SK-N-SH treated with all-trans-retinoic acid at 6 μM for 48 hours (cell line): ENCODE data around the gene PEDS1.
"Not testable (repeated sequence)": the region's sequence is repeated elsewhere in the genome, so short reads cannot be mapped to it uniquely, and the experiment has no call there.

Experiments
- ARNTL ChIP-seq: fragments of 450-650 bp; formaldehyde crosslinking; IDR thresholded peaks from 2 replicates; pipeline ENCODE4 v1.5.0; 2020; ENCODE audit warnings: low read depth, mild to moderate bottlenecking, moderate library complexity, borderline replicate concordance
- BACH2 ChIP-seq: fragments of 250-450 bp; sonication (Bioruptor Pico); IDR thresholded peaks from 2 replicates; pipeline ENCODE4 v1.9.0; 2021; ENCODE audit warnings: mild to moderate bottlenecking, borderline replicate concordance
- ESRRG ChIP-seq: fragments of 250-450 bp; sonication (Bioruptor Pico); IDR thresholded peaks from 2 replicates; pipeline ENCODE4 v1.6.1; 2021; ENCODE audit warnings: mild to moderate bottlenecking
- ISL1 ChIP-seq: fragments of 250-450 bp; sonication (Bioruptor Pico); IDR thresholded peaks from 2 replicates; pipeline ENCODE4 v2.1.2; 2022; ENCODE audit warnings: mild to moderate bottlenecking, moderate library complexity
- OSR1 ChIP-seq: fragments of 250-450 bp; sonication (Bioruptor Pico); IDR thresholded peaks from 2 replicates; pipeline ENCODE4 v1.8.0; 2022; ENCODE audit warnings: moderate library complexity, mild to moderate bottlenecking, inconsistent platforms
- PATZ1 ChIP-seq: fragments of 250-450 bp; sonication (Bioruptor Pico); IDR thresholded peaks from 2 replicates; pipeline ENCODE4 v1.8.0; 2020; ENCODE audit warnings: mild to moderate bottlenecking, moderate library complexity, borderline replicate concordance
- SNAI2 ChIP-seq: fragments of 250-450 bp; sonication (Bioruptor Pico); IDR thresholded peaks from 2 replicates; pipeline ENCODE4 v1.5.0; 2020; ENCODE audit warnings: mild to moderate bottlenecking, moderate library complexity
- ZC3H10 ChIP-seq: fragments of 250-450 bp; sonication (Bioruptor Pico); IDR thresholded peaks from 2 replicates; pipeline ENCODE4 v1.5.1; 2021; ENCODE audit warnings: mild to moderate bottlenecking, moderate library complexity
- ZFP3 ChIP-seq: fragments of 250-450 bp; sonication (Bioruptor Pico); IDR thresholded peaks from 2 replicates; pipeline ENCODE4 v1.5.0; 2020; ENCODE audit warnings: mild to moderate bottlenecking, moderate library complexity
- ZFP30 ChIP-seq: fragments of 450-650 bp; formaldehyde crosslinking; IDR thresholded peaks from 2 replicates; pipeline ENCODE4 v1.5.0; 2022; ENCODE audit warnings: mild to moderate bottlenecking, moderate library complexity
- ZNF565 ChIP-seq: fragments of 450-650 bp; formaldehyde crosslinking; conservative IDR thresholded peaks from 2 replicates; pipeline ENCODE4 v1.5.0; 2020; ENCODE audit warnings: low read depth, mild to moderate bottlenecking, moderate library complexity
- ZNF8 ChIP-seq: fragments of 450-650 bp; formaldehyde crosslinking; IDR thresholded peaks from 2 replicates; pipeline ENCODE4 v1.5.0; 2020; ENCODE audit warnings: mild to moderate bottlenecking, moderate library complexity

- TF ChIP-seq ZFP30; BACH2 (CRISPR knock-in tag); PATZ1 (CRISPR knock-in tag); ZC3H10 (CRISPR knock-in tag); ESRRG (CRISPR knock-in tag); ZFP3 (CRISPR knock-in tag); SNAI2 (CRISPR knock-in tag); ARNTL (CRISPR knock-in tag); OSR1 (CRISPR knock-in tag); ZNF8 (CRISPR knock-in tag); ZNF565 (CRISPR knock-in tag); ISL1 (CRISPR knock-in tag): not testable (repeated sequence)
Observed at GRCh38 chr20:50137702-50138101, 15.8 kb downstream of the PEDS1 start.
